ENCODE data around the gene KY. TPM values are rescaled to one million over a fixed set of nuclear protein-coding genes. Genes with fewer than 3 reads are reported as not detected.

Gene KY
- total RNA-seq, 1 experiment from 2014 or later: 0.07 TPM

DNA sequence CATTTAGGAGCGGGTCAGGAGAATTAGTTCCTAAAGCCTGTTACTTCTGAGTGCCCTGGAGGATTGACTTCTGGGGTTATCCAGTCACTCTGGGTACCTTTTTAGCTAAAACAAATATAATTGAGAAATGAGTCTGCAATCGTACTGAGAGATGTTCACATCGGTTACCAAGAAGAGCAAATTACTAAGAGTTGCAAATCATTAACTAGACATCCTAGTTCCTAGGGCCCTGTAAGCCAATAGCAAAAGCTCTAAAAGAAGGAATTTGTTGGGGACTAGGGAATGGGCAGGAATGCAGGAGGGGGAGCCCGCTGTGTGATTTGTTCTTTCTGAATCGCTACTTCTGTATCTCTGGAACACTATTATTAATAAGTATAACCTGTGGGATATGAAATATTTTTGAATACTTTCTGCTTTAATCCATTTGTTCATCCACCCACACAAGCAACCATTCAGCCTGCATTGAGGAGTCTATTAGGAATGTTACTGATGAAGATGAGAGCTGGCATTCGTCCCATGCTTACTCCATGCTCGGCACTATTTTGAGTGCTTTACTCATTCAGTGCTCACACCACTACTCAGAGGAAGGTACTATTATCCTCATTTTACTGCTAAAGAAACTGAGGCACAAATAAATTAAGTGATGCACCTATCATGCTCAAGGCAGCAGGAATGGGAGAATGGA is 31.5 kb upstream of the KY start:
- DNase-seq: no peak
- H3K27me3 ChIP-seq (ENCODE audit: control insufficient read depth, insufficient read depth, low read length): 0 out of 2 replicates have a peak, but pooled peaks cover 1% of the 10 kb centered on the region
- H3K36me3 ChIP-seq (replicated peaks; ENCODE audit: control insufficient read depth, insufficient read depth, low read length): no peaks in the 10 kb centered on the region
- H3K4me3 ChIP-seq (ENCODE audit: insufficient read depth, low read depth, low read length): no peak overlapping the region

DNA sequence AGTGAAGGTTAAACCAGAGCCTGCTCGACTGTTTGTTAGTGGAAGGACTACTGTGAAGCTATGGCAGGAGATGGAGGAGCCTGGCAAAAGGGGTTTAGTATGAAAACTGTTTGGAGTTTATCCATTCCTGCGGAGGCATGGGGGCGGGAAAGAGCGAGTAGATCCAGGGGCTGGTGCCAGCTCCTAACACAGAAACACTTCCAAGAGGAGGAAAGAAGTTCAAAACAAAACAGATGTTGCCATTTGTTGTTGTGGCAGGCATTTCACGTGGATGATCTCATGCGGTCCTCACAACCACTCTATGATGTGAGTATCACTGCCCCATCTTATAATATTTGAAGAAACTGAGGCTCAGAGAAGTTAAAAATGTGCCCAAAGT is 30.7 kb upstream of the KY start:
- Histone ChIP-seq H3K36me3 (replicated peaks; ENCODE audit: control insufficient read depth, insufficient read depth, low read length) (no peaks in the 10 kb centered on the region), H3K4me3 (ENCODE audit: insufficient read depth, low read depth, low read length) (no peak overlapping the region), H3K27me3 (ENCODE audit: control insufficient read depth, insufficient read depth, low read length) (0 out of 2 replicates have a peak, but pooled peaks cover 1% of the 10 kb centered on the region)
- no peak for DNase-seq

DNA sequence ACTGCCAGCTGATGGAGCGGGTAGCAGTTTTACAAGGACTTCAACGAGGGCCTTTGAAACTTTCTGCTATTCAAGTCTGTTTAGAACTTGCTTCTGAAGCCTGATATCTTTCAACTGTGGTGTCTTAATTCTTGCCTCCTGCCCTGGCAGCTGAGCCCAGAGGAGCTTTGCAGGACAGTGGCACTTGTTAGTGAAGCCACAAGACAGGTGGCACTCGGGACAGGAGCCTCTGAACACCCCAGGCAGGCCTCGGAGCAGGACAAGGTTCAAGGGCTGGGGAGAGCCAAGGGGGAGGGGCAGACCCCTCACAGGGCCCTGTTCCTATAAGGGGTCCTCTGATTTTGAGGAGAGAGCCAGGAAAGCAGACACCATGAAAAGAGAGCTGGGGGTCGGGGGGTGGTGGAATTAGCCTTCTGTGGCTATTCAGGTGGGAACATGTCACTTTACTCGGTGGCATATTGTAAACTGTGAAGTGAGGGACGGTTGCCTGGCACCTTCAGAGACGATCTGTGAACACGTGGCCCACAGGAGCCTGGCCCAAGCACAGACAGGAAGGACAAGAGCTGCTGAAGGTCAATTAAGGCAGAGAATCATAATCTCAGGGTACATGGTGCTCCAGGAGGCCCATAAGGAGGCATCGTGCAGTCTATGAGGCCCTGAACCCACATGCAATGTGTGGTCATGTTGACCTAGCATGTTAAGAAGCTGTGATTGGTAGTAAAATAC is 30.1 kb upstream of the KY start:
- no peak overlapping the region for H3K4me3 ChIP-seq (ENCODE audit: insufficient read depth, low read depth, low read length)
- no peaks in the 10 kb centered on the region for H3K36me3 ChIP-seq (replicated peaks; ENCODE audit: control insufficient read depth, insufficient read depth, low read length)
- no peak for DNase-seq
- H3K27me3 ChIP-seq (ENCODE audit: control insufficient read depth, insufficient read depth, low read length): 0 out of 2 replicates have a peak, but pooled peaks cover 1% of the 10 kb centered on the region

DNA sequence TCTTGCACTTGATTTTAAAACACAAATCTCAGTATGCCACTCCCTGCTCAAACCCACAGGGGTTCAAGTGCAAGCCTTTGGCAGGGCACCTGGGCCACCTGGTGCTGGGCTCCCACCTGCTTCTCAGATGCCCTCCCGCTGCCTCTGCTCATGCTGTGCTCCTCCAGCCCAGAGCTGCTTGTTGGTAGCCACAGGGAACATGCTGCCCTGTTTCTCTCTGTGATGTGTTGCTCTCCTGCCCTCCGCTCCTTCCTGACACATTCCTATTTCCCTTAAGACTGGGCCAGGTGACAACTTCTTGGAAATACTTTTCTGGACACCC is 27.1 kb upstream of the KY start:
- Histone ChIP-seq H3K36me3 (replicated peaks; ENCODE audit: control insufficient read depth, insufficient read depth, low read length) (no peaks in the 10 kb centered on the region), H3K4me3 (ENCODE audit: insufficient read depth, low read depth, low read length) (no peak overlapping the region)

DNA sequence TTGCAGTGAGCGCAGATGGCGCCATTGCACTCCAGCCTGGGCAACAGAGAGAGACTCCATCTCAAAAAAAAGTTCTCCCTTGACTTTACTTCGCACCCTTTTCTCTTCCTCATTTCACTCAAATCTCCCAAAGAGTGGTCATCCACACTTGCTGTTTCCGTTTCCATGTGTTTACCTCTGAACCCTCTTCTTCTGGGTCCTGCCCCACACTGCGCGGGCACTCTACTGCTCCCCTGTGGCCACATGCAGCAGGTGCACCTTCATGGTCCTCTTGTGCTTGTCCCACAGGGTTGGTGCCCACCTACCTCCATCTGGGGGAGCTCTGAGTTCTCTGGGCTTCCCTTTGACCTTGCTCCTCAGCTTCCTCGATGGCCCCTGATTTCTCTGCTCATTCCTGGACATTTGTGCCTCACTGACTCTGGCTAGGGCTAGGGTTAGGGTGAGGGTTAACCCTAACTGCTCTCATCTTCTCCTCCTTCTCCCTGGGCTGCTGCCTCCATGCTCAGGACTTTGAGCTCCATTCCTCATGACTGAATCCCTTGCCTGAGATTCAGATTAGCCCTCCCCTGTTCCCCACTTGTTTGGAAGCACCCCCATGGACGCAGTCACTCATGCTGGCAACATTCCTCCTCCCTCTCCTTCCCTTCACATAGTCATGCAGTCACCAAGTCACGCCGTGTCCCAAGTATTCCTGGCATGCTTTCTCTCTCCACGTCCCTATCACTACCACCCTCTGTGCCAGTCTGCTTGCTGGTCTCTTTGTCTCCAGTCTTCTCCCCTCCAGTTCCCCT is 26.6 kb upstream of the KY start:
- no peaks in the 10 kb centered on the region for H3K36me3 ChIP-seq (replicated peaks; ENCODE audit: control insufficient read depth, insufficient read depth, low read length)
- peak; percentile 87 for DNase-seq
- H3K4me3 ChIP-seq (ENCODE audit: insufficient read depth, low read depth, low read length): no peak overlapping the region
- 0 out of 2 replicates have a peak, but pooled peaks cover 1% of the 10 kb centered on the region for H3K27me3 ChIP-seq (ENCODE audit: control insufficient read depth, insufficient read depth, low read length)

More for the DNA sequence above, 27.1 kb upstream of the KY start:
- H3K27me3 ChIP-seq (ENCODE audit: control insufficient read depth, insufficient read depth, low read length): 0 out of 2 replicates have a peak, but pooled peaks cover 1% of the 10 kb centered on the region
- DNase-seq: no peak

DNA sequence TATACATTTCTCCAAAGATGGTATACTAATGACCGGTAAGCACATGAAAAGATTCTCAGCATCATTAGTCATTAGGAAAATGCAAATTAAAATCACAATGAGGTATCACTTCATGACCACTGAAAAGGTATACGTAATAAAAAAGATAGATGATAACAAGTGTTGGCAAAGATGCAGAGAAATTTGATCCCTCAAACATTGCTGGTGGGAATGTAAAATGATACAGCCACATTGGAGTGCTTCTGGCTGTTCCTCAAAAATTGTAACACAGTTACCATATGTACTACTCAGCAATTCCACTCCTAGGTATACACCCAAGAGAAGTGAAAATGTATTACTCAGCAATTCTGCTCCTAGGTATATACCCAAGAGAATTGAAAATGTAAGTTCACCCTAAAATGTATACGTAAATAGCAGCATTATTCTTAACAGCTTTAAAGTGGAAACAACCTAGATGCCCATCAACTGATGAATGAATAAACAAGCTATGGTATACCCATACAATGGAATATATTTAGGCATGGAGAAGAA is 25.0 kb upstream of the KY start:
- Histone ChIP-seq H3K4me3 (ENCODE audit: insufficient read depth, low read depth, low read length) (no peak overlapping the region), H3K36me3 (replicated peaks; ENCODE audit: control insufficient read depth, insufficient read depth, low read length) (no peaks in the 10 kb centered on the region), H3K27me3 (ENCODE audit: control insufficient read depth, insufficient read depth, low read length) (0 out of 2 replicates have a peak, but pooled peaks cover 1% of the 10 kb centered on the region)
- no peak for DNase-seq

DNA sequence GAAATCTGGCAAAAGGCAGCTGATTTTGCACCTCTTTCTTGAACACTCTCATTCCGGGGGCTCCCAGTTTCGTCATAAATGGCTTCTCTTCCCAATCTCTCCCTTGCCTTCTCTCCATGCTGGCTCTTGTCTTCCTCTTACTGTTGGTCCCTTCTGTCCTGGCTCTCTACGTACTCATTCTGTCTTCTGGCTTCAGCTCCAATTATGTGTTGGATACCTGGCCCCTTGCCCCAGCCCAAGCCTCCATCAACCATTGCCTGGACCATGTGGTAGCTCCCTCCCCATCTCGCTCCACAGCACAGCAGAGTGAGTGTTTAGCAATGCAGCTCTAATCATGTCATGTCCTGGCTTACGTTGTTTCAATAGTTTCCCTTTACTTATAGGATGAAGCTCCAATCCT is 21.7 kb upstream of the KY start:
- Histone ChIP-seq H3K4me3 (ENCODE audit: insufficient read depth, low read depth, low read length) (no peak overlapping the region), H3K36me3 (replicated peaks; ENCODE audit: control insufficient read depth, insufficient read depth, low read length) (no peaks in the 10 kb centered on the region), H3K27me3 (ENCODE audit: control insufficient read depth, insufficient read depth, low read length) (no peaks in the 10 kb centered on the region)
- DNase-seq: no peak

DNA sequence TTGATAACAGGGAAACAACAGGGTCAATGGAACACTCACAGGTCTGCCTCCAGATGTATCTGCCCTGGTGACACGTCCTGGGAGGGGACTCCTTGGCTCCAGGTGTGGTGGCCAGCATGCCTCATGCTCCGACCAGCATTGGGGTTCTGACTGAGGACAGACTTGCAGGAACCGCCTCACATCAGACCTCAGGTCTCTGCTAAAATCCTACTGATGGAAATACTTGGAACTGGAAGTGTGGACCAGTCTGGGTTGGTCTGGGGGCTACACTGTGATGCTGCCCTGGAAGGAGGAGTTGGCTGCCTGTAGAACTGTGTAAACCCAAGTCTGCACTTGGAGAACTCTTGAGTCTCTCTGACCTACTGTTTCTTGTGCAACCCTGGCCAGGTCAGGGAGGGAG is 17.1 kb upstream of the KY start:
- H3K36me3 ChIP-seq (replicated peaks; ENCODE audit: control insufficient read depth, insufficient read depth, low read length): no peaks in the 10 kb centered on the region
- H3K4me3 ChIP-seq (ENCODE audit: insufficient read depth, low read depth, low read length): no peak overlapping the region
- peak; percentile 6 for DNase-seq
- H3K27me3 ChIP-seq (ENCODE audit: control insufficient read depth, insufficient read depth, low read length): no peaks in the 10 kb centered on the region; the same call in 1 of the 2 replicates

DNA sequence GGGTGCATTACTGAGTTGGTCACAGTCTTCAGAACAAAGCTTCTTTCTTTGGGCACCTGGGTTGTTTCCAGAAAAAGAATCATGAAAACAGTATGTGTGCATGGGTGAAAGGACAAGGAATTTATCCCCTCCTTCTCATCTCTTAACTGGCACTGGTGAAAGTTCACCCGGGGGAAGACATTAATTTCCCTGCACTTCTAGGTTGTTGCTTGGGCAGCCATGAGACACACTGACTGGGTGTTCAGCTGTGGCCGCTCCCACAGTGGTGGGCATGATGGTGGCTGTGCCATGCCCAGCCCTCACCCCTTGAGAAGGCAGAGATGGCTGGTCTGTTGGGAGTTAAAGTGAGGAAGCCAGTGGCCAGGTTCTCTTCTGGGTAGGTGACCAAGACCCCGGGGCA is 16.6 kb upstream of the KY start:
- Histone ChIP-seq H3K36me3 (replicated peaks; ENCODE audit: control insufficient read depth, insufficient read depth, low read length) (no peaks in the 10 kb centered on the region), H3K4me3 (ENCODE audit: insufficient read depth, low read depth, low read length) (no peak overlapping the region), H3K27me3 (ENCODE audit: control insufficient read depth, insufficient read depth, low read length) (no peaks in the 10 kb centered on the region; the same call in 1 of the 2 replicates)
- DNase-seq: peak; percentile 6

DNA sequence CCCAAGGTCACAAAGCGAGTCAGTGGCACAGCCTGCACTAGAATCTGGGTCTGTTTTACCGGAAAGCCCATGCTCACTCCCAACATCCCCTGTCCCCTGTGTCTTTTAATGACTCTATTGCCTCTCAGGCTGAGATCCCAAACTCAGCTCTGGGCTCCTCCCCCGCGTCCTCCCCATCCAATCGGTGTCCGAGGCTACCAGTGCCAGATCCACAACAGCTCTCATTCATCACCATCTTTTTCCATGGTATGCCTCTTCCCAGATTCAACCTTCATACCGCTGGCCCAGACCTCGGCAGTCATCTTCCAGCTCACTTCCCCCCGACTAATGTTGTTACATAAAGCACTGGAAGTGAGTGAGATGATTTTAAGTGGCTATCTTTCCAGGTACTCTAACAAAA is 16.1 kb upstream of the KY start:
- no peaks in the 10 kb centered on the region for H3K36me3 ChIP-seq (replicated peaks; ENCODE audit: control insufficient read depth, insufficient read depth, low read length)
- no peak overlapping the region for H3K4me3 ChIP-seq (ENCODE audit: insufficient read depth, low read depth, low read length)
- no peaks in the 10 kb centered on the region; the same call in 1 of the 2 replicates for H3K27me3 ChIP-seq (ENCODE audit: control insufficient read depth, insufficient read depth, low read length)
- peak; percentile 55 for DNase-seq

DNA sequence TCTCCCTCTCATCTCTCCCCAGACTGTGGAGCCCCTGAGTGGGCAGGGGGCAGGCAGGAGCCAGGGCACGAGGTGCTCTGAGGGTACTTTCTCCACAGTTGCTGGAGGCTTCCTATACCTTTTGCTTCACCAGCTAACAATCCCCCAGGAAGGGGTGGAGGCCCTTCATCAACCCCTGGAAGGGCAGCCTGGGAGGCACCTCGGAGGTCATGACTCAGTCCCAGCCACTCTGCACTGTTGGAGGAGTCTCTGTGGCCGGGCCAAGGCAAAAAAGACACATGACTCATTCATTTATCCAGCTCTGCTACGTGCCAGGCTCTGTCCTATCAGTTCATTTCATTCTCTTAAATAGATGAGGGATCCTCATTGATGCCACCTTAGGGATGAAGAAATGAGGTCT is 15.6 kb upstream of the KY start:
- no peaks in the 10 kb centered on the region; the same call in 1 of the 2 replicates for H3K27me3 ChIP-seq (ENCODE audit: control insufficient read depth, insufficient read depth, low read length)
- no peaks in the 10 kb centered on the region for H3K36me3 ChIP-seq (replicated peaks; ENCODE audit: control insufficient read depth, insufficient read depth, low read length)
- peak; percentile 5 for DNase-seq
- no peak overlapping the region for H3K4me3 ChIP-seq (ENCODE audit: insufficient read depth, low read depth, low read length)

DNA sequence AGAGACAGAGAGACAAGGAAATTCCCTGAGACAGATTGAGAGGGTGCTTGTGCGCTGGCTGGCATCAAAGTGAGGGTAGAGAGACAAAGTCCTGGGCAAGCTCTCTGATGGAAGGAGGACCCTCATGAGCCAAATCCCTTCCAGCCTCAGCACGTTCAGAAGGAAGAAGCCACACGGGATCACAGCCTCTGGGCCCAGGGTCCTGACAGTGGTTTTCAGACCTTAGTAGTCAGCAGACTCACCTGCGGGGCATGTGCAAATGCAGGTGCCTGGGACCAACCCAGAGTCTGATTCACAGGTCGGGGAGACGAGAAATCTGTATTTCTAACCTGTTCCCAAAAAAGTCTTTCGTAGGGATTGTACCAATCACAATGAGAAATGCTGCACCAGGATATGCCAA is 15.2 kb upstream of the KY start:
- H3K27me3 ChIP-seq (ENCODE audit: control insufficient read depth, insufficient read depth, low read length): no peaks in the 10 kb centered on the region; the same call in 1 of the 2 replicates
- H3K4me3 ChIP-seq (ENCODE audit: insufficient read depth, low read depth, low read length): no peak overlapping the region
- DNase-seq: peak; percentile 26
- H3K36me3 ChIP-seq (replicated peaks; ENCODE audit: control insufficient read depth, insufficient read depth, low read length): no peaks in the 10 kb centered on the region

DNA sequence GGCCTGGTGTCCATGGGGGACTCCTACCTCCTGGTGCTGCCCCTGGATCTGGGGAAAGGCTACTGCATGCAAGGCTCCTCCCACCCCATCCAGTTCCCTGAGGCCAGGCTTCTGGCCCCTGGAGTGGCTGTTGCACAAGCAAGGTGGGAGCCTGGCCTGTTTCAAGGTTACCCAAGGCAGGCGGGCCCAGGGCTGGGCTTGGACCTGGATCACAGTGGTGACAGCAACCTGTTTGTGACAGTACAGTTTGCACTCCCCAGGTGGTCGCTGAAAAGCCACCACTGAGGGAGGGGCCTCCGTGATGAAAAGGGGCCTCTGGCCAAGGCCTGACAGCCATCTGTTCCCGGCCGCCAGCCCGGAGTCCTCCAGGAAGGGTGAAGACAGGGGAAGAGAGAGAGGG is 14.4 kb upstream of the KY start:
- Histone ChIP-seq H3K4me3 (ENCODE audit: insufficient read depth, low read depth, low read length) (no peak overlapping the region), H3K36me3 (replicated peaks; ENCODE audit: control insufficient read depth, insufficient read depth, low read length) (no peaks in the 10 kb centered on the region), H3K27me3 (ENCODE audit: control insufficient read depth, insufficient read depth, low read length) (no peaks in the 10 kb centered on the region; the same call in 1 of the 2 replicates)
- DNase-seq: peak; percentile 39

DNA sequence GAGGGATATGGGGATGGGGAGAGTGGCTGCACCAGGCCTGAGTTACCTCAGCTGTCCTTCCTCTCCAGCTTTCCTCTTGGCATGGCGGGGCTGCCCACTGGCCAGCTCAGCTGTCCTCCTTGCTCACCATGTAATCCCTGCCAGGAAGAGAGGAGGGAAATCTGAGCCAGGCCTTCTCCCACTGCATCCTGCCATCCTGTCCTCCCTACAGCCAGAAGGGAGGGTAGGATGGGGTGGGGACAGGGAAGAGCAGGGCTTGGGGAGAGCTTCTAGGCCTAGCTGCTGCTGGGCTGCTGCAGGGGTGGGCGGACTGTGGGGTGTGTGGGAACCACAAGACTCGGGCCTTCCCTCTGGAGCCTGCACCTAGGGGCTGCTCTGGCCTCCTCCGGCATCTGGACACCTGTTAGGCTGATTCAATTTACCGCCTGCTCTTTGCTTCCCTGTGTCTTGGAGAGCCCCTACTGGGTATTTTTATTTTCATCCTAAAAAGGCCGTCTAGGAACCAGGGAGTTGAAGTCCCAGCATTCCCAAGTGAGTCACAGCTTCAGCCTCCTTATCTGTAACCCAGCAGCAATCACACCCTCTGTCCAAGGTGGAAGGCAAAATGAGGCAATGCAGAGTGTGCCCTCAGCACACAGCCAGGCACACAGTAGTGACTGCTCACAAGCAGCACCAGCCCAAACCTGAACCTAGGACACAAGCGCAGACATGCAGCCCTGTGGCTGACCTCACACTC is 13.1 kb upstream of the KY start:
- Histone ChIP-seq H3K4me3 (ENCODE audit: insufficient read depth, low read depth, low read length) (no peak overlapping the region), H3K36me3 (replicated peaks; ENCODE audit: control insufficient read depth, insufficient read depth, low read length) (no peaks in the 10 kb centered on the region), H3K27me3 (ENCODE audit: control insufficient read depth, insufficient read depth, low read length) (no peaks in the 10 kb centered on the region; the same call in 1 of the 2 replicates)
- peak; percentile 17 for DNase-seq
